ENCODE measurements around the gene CMBL. TPM values are rescaled to one million over a fixed set of nuclear protein-coding genes. Genes with fewer than 3 reads are reported as not detected.

The CMBL gene
- total RNA-seq, 1 donor from 2014 or later: 50.4 TPM

DNA sequence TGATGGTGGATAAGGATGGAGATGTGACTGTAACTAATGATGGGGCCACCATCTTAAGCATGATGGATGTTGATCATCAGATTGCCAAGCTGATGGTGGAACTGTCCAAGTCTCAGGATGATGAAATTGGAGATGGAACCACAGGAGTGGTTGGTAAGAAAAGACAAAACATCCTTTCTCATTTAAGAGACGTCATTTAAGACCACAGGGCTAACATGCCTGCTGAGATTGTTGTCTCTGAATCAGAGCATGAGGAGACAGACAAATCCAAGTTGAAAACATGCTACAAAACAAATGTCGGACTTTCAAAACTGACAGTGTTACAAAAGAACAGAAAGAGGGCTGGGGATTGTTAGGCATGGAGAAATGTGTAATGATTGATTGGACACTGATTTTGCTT lies 53.0 kb downstream of the CMBL start:
- no peak for TF ChIP-seq CTCF (IDR thresholded peaks at IDR 0.05; ENCODE audit: borderline replicate concordance)
- H3K27ac ChIP-seq (replicated peaks): no peak overlapping the region
- DNase-seq: no peak
- H3K36me3 ChIP-seq: peaks cover 53% of the 10 kb centered on the region
- intact Hi-C loops (cut with micrococcal nuclease): no loop called here
- H3K4me3 ChIP-seq: no peak overlapping the region
- H3K9me3 ChIP-seq (replicated peaks): no peaks in the 10 kb centered on the region
- peaks cover 36% of the 10 kb centered on the region for H3K4me1 ChIP-seq
- H3K27me3 ChIP-seq (ENCODE audit: low read depth): no peaks in the 10 kb centered on the region

DNA sequence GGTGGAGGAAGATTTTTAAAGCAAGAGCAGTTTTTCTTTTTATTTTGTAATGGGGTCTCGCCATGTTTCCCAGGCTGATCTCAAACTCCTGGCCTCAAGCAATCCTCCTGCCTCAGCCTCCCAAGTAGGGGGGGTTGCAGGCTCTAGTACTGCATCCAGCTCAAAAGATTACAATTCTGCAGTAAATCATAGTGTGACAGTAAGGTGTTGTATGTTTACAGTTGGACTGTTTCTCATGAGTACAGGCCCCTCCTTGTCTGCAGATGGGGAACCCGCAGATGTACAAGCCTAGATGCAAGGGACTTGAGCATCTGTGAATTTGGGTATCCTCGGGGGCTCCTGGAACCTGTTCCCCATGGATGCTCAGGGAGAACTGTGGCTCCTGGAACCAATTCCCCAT lies 54.3 kb downstream of the CMBL start:
- Histone ChIP-seq H3K4me1 (peaks cover 44% of the 10 kb centered on the region), H3K9me3 (replicated peaks) (no peaks in the 10 kb centered on the region), H3K36me3 (peaks cover 40% of the 10 kb centered on the region), H3K27me3 (ENCODE audit: low read depth) (no peaks in the 10 kb centered on the region), H3K4me3 (no peak overlapping the region), H3K27ac (replicated peaks) (no peak overlapping the region)
- intact Hi-C loops (cut with micrococcal nuclease): no loop called here
- DNase-seq: no peak
- TF ChIP-seq CTCF (IDR thresholded peaks at IDR 0.05; ENCODE audit: borderline replicate concordance): no peak

DNA sequence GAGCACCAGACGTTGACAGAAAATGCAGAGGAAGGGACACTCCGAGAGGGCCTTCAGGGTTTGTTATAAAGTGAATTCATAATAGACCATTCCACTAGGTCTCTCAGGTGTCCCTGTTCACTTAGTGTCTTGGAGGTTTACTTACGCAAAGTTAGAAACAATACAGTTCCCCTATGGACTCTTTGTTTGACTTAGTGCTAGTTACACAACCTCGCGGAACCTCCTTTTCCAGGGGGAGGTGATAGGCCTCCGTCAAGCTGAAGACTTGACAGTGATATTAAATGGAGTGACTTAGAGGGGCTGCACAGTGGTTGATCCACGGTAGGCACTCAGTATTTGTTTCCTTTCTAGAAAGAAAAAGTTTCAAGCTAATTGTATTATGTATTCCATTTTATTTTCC lies 56.3 kb downstream of the CMBL start:
- Histone ChIP-seq H3K9me3 (replicated peaks) (no peaks in the 10 kb centered on the region), H3K27ac (replicated peaks) (no peak overlapping the region), H3K27me3 (ENCODE audit: low read depth) (no peaks in the 10 kb centered on the region), H3K36me3 (peaks cover 20% of the 10 kb centered on the region), H3K4me1 (peaks cover 48% of the 10 kb centered on the region), H3K4me3 (peak overlapping the region; percentile 99)
- intact Hi-C loops (cut with micrococcal nuclease): no loop called here
- TF ChIP-seq CTCF (IDR thresholded peaks at IDR 0.05; ENCODE audit: borderline replicate concordance): no peak
- DNase-seq: no peak

DNA sequence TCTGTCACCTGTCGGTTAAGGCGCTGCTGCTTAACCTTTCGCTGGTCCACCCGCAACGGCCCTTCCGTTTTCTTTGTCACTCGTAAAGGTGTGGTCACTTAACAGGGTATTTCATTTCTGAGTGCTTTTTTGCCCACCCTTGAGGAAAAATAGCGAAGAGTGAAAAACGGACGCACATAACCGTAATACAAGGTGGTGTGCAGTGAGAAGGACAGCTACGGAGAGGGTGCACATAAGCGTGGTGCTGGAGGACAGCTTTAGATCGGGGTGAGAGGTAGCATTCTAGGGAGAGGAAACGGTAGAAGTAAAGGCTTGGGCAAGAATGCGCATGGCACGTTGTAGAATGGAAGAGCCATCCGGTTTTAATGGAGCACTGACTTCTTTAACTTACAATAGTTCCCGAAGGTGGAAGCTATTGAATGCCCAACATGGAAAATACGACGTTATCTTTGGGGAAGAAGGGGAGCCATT lies 56.9 kb downstream of the CMBL start:
- TF ChIP-seq CTCF (IDR thresholded peaks at IDR 0.05; ENCODE audit: borderline replicate concordance): no peak
- H3K4me3 ChIP-seq: peak overlapping the region; percentile 99
- H3K27ac ChIP-seq (replicated peaks): peak overlapping the region; percentile 98
- intact Hi-C loops (cut with micrococcal nuclease): no loop called here
- peaks cover 48% of the 10 kb centered on the region for H3K4me1 ChIP-seq
- H3K27me3 ChIP-seq (ENCODE audit: low read depth): no peaks in the 10 kb centered on the region
- H3K9me3 ChIP-seq (replicated peaks): no peaks in the 10 kb centered on the region
- peaks cover 15% of the 10 kb centered on the region for H3K36me3 ChIP-seq
- no peak for DNase-seq

DNA sequence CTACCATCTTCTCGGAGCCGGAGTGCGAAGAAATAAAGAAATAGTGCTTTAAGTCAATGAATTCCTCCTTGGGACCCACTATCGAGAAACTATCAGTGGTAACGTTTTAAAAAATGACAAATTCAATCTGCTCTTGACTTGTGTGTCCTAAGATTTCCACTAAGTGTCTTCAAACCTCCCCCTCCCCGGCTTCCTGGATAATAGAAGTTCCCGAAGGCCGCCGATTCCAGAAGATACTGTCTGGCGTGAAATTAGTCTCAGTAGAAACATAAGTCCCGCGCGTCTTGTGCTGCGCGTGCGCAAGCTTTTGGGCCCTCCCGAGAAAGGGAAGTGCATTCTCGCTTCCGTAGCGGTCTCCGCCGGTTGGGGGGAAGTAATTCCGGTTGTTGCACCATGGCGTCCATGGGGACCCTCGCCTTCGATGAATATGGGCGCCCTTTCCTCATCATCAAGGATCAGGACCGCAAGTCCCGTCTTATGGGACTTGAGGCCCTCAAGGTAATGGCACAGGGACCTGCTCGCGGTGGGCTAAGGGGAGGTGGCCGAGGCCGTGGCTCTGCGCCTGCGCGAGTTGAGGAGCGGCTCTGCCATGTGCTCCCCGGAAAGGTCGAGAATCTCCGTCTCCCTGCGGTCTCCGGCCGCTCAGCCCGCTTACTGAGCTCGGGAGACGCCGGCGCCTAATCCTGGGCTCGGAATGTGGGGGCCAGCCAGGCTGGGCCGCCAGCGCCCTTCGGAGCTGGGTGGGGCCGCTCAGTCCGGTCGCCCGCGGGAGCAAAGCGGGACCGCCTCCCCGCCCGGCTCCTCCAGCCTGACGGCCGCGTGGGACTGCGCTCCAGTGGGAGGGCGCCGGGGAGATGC lies 57.5 kb downstream of the CMBL start, which contains the start of gene CCT5:
CCT5 (plus strand) TSS at position 333 of the 858 bp plus-strand sequence; CDS start at position 394, 61 bp downstream.
- DNase-seq: peak; percentile 92
- intact Hi-C loops (cut with micrococcal nuclease): no loop called here
- TF ChIP-seq CTCF (IDR thresholded peaks at IDR 0.05; ENCODE audit: borderline replicate concordance): no peak
- Histone ChIP-seq H3K4me1 (peaks cover 48% of the 10 kb centered on the region), H3K36me3 (peaks cover 9% of the 10 kb centered on the region), H3K4me3 (peak within 1 kb of the TSS; percentile 99), H3K9me3 (replicated peaks) (no peaks in the 10 kb centered on the region), H3K27me3 (ENCODE audit: low read depth) (no peaks in the 10 kb centered on the region), H3K27ac (replicated peaks) (peak within 1 kb of the TSS; percentile 98)

Measured in left ventricle myocardium inferior (tissue), 1 donor.